Measurements from ENCODE around the gene CDKN2D.

Gene CDKN2D

GRCh38 chr19:10604460-10604980 is 35.7 kb upstream of the CDKN2D start:
- no peak for DNase-seq (ENCODE audit: low spot score)
- H3K27ac ChIP-seq: peak overlapping the region; percentile 24; the same call in 1 of the 2 replicates
- TF ChIP-seq CTCF (conservative IDR thresholded peaks at IDR 0.05; ENCODE audit: low read depth): no peak
- CTCF ChIA-PET: interaction anchor here (1.4 kb wide), 1 partner anchor 40 kb away, joined by 7 read pairs; no protein-coding TSS in a partner anchor
- POLR2A ChIA-PET (ENCODE audit: low non-redundant PET): no interaction called here

GRCh38 chr19:10603873-10604459 is 35.2 kb upstream of the CDKN2D start:
- ChIA-PET CTCF (interaction anchor here (1.4 kb wide), 1 partner anchor 41 kb away, joined by 7 read pairs; no protein-coding TSS in a partner anchor), POLR2A (ENCODE audit: low non-redundant PET) (no interaction called here)
- no peak for DNase-seq (ENCODE audit: low spot score)
- peak overlapping the region; percentile 24; the same call in 1 of the 2 replicates for H3K27ac ChIP-seq
- no peak for TF ChIP-seq CTCF (conservative IDR thresholded peaks at IDR 0.05; ENCODE audit: low read depth)

- ChIA-PET POLR2A (ENCODE audit: low non-redundant PET) (no interaction called here), CTCF (no interaction called here)
- DNase-seq (ENCODE audit: low spot score): no peak
- H3K27ac ChIP-seq: peak overlapping the region; percentile 53; the same call in 1 of the 2 replicates
- no peak for TF ChIP-seq CTCF (conservative IDR thresholded peaks at IDR 0.05; ENCODE audit: low read depth)
Measured at GRCh38 chr19:10603084-10603872, 34.5 kb upstream of the CDKN2D start.

GRCh38 chr19:10602330-10603083 is 33.7 kb upstream of the CDKN2D start:
- peak; percentile 97 for DNase-seq (ENCODE audit: low spot score)
- POLR2A ChIA-PET (ENCODE audit: low non-redundant PET): no interaction called here
- TF ChIP-seq CTCF (conservative IDR thresholded peaks at IDR 0.05; ENCODE audit: low read depth): no peak
- peak overlapping the region; percentile 53 for H3K27ac ChIP-seq
- CTCF ChIA-PET: no interaction called here

GRCh38 chr19:10601999-10602329 is 33.2 kb upstream of the CDKN2D start:
- CTCF ChIA-PET: no interaction called here
- POLR2A ChIA-PET (ENCODE audit: low non-redundant PET): no interaction called here
- peak overlapping the region; percentile 53; the same call in 1 of the 2 replicates for H3K27ac ChIP-seq
- no peak for DNase-seq (ENCODE audit: low spot score)
- no peak for TF ChIP-seq CTCF (conservative IDR thresholded peaks at IDR 0.05; ENCODE audit: low read depth)

GRCh38 chr19:10600149-10600548 is 31.4 kb upstream of the CDKN2D start:
- ChIA-PET POLR2A (ENCODE audit: low non-redundant PET) (interaction anchor here (0.6 kb wide), 1 partner anchor 29 kb away, joined by 3 read pairs; no protein-coding TSS in a partner anchor), CTCF (no interaction called here)
- no peak for TF ChIP-seq CTCF (conservative IDR thresholded peaks at IDR 0.05; ENCODE audit: low read depth)
- H3K27ac ChIP-seq: no peak overlapping the region
- DNase-seq (ENCODE audit: low spot score): no peak

Data from RWPE1 (cell line).